HCT116 (cell line): Measurements from ENCODE around the gene PKN3.

ENCODE experiments used
- CEBPB ChIP-seq: IDR thresholded peaks from 2 replicates; pipeline ENCODE4 v1.6.1; 2012; ENCODE audit warnings: low read depth
- CTCF ChIP-seq, 3 experiments: fragments of 200-600 bp in 1 of 3; sonication (generic) in 1 of 3; IDR thresholded peaks in 2 of 3; conservative IDR thresholded peaks in 1 of 3; 2 replicates each; pipeline ENCODE4 v1.5.1; 2012 to 2017; ENCODE audit warnings: low read depth in 2 of 3, low read length in 2 of 3, antibody characterized with exemption in 1 of 3, borderline replicate concordance in 1 of 3, control low read depth in 1 of 3, mild to moderate bottlenecking in 1 of 3, mixed read lengths in 1 of 3, mixed run types in 1 of 3, moderate library complexity in 1 of 3; ENCODE audit not compliant: insufficient read depth in 1 of 3
- EZH2 ChIP-seq: fragments of 200-600 bp; sonication (generic); IDR thresholded peaks from 2 replicates; pipeline ENCODE4 v1.6.1; 2017; ENCODE audit warnings: antibody characterized with exemption, mixed run types
- JUND ChIP-seq: IDR thresholded peaks from 2 replicates; pipeline ENCODE4 v1.6.1; 2012
- POLR2A ChIP-seq: IDR thresholded peaks from 2 replicates; pipeline ENCODE4 v1.7.0; 2011; ENCODE audit warnings: borderline replicate concordance; ENCODE audit not compliant: insufficient read depth, insufficient read length; ENCODE audit errors: extremely low read depth
- POLR2AphosphoS5 ChIP-seq: IDR thresholded peaks from 2 replicates; pipeline ENCODE4 v1.6.1; 2011; ENCODE audit warnings: mild to moderate bottlenecking, low read depth, low read length, moderate library complexity
- RAD21 ChIP-seq: IDR thresholded peaks from 2 replicates; pipeline ENCODE4 v1.6.1; 2012; ENCODE audit warnings: low read depth, mild to moderate bottlenecking
- SP1 ChIP-seq: IDR thresholded peaks from 2 replicates; pipeline ENCODE4 v1.6.1; 2012; ENCODE audit warnings: low read depth
- ZNF274 ChIP-seq: fragments of 200-500 bp; sonication (Bioruptor generic); IDR thresholded peaks from 2 replicates; pipeline ENCODE4 v1.6.1; 2014; ENCODE audit warnings: mild to moderate bottlenecking, low read depth, low read length, inconsistent platforms
- TF ChIP-seq, protein P1 (sequence below): IDR thresholded peaks from 2 replicates; pipeline ENCODE4 v1.6.1; 2012

- TF ChIP-seq SP1 (no peak), ZNF274 (no peak), POLR2AphosphoS5 (no peak), JUND (no peak), POLR2A (no peak), CTCF (IDR thresholded peaks at IDR 0.05 in 2 of 3, conservative IDR thresholded peaks at IDR 0.05 in 1 of 3; ENCODE audit: borderline replicate concordance in 1 of 3, insufficient read depth in 1 of 3, low read depth in 2 of 3, low read length in 2 of 3) (no peak), EZH2 (no peak), RAD21 (no peak), CEBPB (no peak)
- TF ChIP-seq, protein P1, sequence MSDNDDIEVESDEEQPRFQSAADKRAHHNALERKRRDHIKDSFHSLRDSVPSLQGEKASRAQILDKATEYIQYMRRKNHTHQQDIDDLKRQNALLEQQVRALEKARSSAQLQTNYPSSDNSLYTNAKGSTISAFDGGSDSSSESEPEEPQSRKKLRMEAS: no peak
These were observed 3.0 kb downstream of the PKN3 start for GRCh38 chr9:128705051-128705965.
